Hematopoietic multipotent progenitor cell treated with erythropoietin and hydrocortisone succinate and interleukin-3 and kit ligand, for 17 days (in vitro differentiated cells): Measurements from ENCODE around the gene RSAD2.

Experiments
- DNase-seq: peaks from one replicate; pipeline ENCODE4 v3.0.0-alpha.2; 2015; ENCODE audit warnings: low spot score

Gene RSAD2

GRCh38 chr2:6906165-6906741 lies 28.7 kb downstream of the RSAD2 start:
- DNase-seq, result no peak

- no peak for DNase-seq
These were observed 30.7 kb downstream of the RSAD2 start for GRCh38 chr2:6908291-6908690.

GRCh38 chr2:6909431-6910385 lies 32.1 kb downstream of the RSAD2 start:
- peak; percentile 37 for DNase-seq

- no peak for DNase-seq
These were observed 34.1 kb downstream of the RSAD2 start for GRCh38 chr2:6911721-6912120.

- no peak for DNase-seq
These were observed 36.0 kb downstream of the RSAD2 start for GRCh38 chr2:6913415-6914157.

- DNase-seq, result no peak
These were observed 37.3 kb downstream of the RSAD2 start for GRCh38 chr2:6914828-6915227.

- no peak for DNase-seq
These were observed 37.8 kb downstream of the RSAD2 start for GRCh38 chr2:6915399-6915798.

GRCh38 chr2:6916224-6916623 lies 38.6 kb downstream of the RSAD2 start:
- DNase-seq, result no peak

- DNase-seq, result no peak
These were observed 39.1 kb downstream of the RSAD2 start for GRCh38 chr2:6916736-6917070.

GRCh38 chr2:6917071-6917760 lies 39.6 kb downstream of the RSAD2 start, which contains the start of gene RNF144A:
TSS of gene RNF144A (plus strand) at chr2:6917412. CDS start at chr2:6996927, 79,515 bp downstream.
- peak; percentile 81 for DNase-seq

- DNase-seq, result no peak
These were observed 40.3 kb downstream of the RSAD2 start for GRCh38 chr2:6917761-6918421.

GRCh38 chr2:6919901-6920742 lies 42.5 kb downstream of the RSAD2 start:
- no peak for DNase-seq

- DNase-seq, result no peak
These were observed 43.1 kb downstream of the RSAD2 start for GRCh38 chr2:6920743-6921064.

GRCh38 chr2:6921321-6921922 lies 43.8 kb downstream of the RSAD2 start:
- no peak for DNase-seq

GRCh38 chr2:6922201-6922656 lies 44.7 kb downstream of the RSAD2 start:
- no peak for DNase-seq

GRCh38 chr2:6923319-6923718 lies 45.7 kb downstream of the RSAD2 start:
- DNase-seq, result no peak

- DNase-seq, result no peak
These were observed 46.7 kb downstream of the RSAD2 start for GRCh38 chr2:6924101-6924923.

- no peak for DNase-seq
These were observed 47.4 kb downstream of the RSAD2 start for GRCh38 chr2:6924924-6925409.

GRCh38 chr2:6926071-6926732 lies 48.6 kb downstream of the RSAD2 start:
- no peak for DNase-seq
